IgD-negative memory B cell (primary cell): ENCODE data around the gene PML. TPM values are rescaled to one million over a fixed set of nuclear protein-coding genes. Genes with fewer than 3 reads are reported as not detected.

Experiments used
- H3K27ac Mint-ChIP-seq, 3 donors: one replicate each; pipeline ENCODE4 v1.8.0; 2020 to 2022; ENCODE audit warnings: mild to moderate bottlenecking in 3 of 3, mixed read lengths in 3 of 3, moderate library complexity in 1 of 3
- H3K27me3 Mint-ChIP-seq: one replicate; pipeline ENCODE4 v1.8.0; 2021; ENCODE audit warnings: mixed read lengths
- H3K36me3 Mint-ChIP-seq: one replicate; pipeline ENCODE4 v1.8.0; 2020; ENCODE audit warnings: mild to moderate bottlenecking, mixed read lengths
- H3K4me1 Mint-ChIP-seq, 3 donors: one replicate each; pipeline ENCODE4 v1.8.0; 2020 to 2022; ENCODE audit warnings: mixed read lengths in 3 of 3, mild to moderate bottlenecking in 1 of 3
- H3K4me3 Mint-ChIP-seq, 4 donors: one replicate each; pipeline ENCODE4 v1.8.0; 2020 to 2022; ENCODE audit warnings: mild to moderate bottlenecking in 4 of 4, mixed read lengths in 4 of 4, moderate library complexity in 3 of 4
- H3K9me3 Mint-ChIP-seq, 3 donors: one replicate each; pipeline ENCODE4 v1.8.0; 2020 to 2021; ENCODE audit warnings: mixed read lengths in 3 of 3, mild to moderate bottlenecking in 1 of 3
- polyA plus RNA-seq: library from polyadenylated mRNA; unstranded; fragments of 300-500 nt; fragmentation: Illumina TruSeq; gene quantifications from one replicate; pipeline ENCODE4 v1.2.3, GENCODE V29; 2021

Gene PML
- polyA plus RNA-seq, 1 donor from 2014 or later = 43.4 TPM

DNA sequence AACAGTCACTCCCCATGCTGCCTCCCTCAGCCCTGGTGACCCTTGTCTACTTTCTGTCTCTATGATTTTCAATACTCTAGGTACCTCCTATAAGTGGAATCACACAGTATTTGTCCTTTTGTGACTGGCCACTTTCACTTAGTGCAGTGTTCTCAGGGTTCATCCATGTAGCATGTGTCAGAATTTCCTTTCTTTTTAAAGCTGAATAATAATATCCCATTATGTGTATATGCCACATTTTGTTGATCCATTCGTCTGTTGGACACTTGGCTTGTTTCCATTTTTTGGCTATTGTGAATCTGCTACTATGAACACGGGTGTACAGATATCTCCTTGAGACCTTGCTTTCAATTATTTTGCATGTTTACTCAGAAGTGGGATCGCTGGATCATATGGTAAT is 34.1 kb downstream of the PML start:
- no peaks in the 10 kb centered on the region for H3K9me3 Mint-ChIP-seq
- H3K36me3 Mint-ChIP-seq = peaks cover 3% of the 10 kb centered on the region
- no peaks in the 10 kb centered on the region for H3K27me3 Mint-ChIP-seq
- H3K27ac Mint-ChIP-seq = peak overlapping the region in 1 of 3 donors; percentile 13
- H3K4me3 Mint-ChIP-seq = no peak overlapping the region
- H3K4me1 Mint-ChIP-seq = peaks cover 0 to 3% (median 0%) of the 10 kb centered on the region in 3 donors

DNA sequence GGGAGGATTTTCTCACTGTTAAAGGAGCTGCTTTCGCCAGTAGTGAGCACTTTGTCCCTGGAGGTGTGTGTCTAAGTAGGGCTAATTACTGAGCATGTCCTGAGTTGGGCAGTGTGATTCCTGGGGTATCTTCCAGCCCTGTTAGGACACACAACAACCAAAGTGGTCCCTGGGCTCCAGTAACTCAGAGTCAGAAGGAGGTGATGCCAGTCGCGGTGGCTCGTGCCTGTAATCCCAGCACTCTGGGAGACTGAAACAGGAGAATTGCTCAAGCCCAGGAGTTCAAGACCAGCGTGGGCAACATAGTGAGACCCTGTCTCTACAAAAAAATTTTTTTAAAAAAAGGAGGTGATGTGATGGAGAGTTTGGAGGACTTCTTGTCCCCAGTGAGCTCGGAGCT is 37.5 kb downstream of the PML start:
- H3K9me3 Mint-ChIP-seq = no peaks in the 10 kb centered on the region
- no peaks in the 10 kb centered on the region for H3K4me1 Mint-ChIP-seq
- no peaks in the 10 kb centered on the region for H3K27me3 Mint-ChIP-seq
- no peak overlapping the region for H3K4me3 Mint-ChIP-seq
- H3K27ac Mint-ChIP-seq = no peak overlapping the region
- H3K36me3 Mint-ChIP-seq = no peaks in the 10 kb centered on the region

DNA sequence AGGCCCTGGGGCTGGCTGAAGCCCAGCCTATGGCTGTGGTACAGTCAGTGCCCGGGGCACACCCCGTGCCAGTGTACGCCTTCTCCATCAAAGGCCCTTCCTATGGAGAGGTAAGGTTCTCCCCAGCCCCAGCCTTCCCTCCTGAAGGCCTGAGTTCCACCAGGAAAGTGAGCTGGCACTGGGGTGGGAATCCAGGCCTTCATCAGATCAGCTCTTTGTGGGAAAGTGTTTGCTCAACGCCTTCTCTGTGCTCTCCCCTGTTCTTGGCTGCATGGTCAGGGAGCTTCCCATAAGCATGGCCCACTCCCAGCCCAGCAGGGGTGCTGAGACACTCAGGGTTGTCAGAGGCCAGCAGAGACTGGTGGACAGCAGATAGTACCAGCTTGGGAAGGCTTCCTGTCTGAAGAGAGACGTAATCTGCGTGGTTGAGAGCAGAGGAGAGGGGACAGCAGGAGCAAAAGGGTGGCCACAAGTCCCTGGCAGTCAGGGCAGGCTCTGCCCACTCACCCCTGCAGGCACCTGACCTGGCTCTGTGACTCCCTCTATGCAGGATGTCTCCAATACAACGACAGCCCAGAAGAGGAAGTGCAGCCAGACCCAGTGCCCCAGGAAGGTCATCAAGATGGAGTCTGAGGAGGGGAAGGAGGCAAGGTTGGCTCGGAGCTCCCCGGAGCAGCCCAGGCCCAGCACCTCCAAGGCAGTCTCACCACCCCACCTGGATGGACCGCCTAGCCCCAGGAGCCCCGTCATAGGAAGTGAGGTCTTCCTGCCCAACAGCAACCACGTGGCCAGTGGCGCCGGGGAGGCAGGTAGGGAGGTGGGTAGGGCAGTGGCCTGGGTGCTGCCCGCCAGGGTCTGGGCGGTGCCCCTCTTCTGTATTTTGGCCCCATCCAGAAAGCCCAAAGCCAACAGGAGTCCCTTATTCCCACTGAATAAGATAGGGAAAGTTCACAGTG is 38.4 kb downstream of the PML start:
- Mint-ChIP-seq H3K36me3 (no peaks in the 10 kb centered on the region), H3K27me3 (no peaks in the 10 kb centered on the region), H3K27ac (peak overlapping the region in 1 of 3 donors; percentile 39), H3K4me3 (peak overlapping the region in 1 of 4 donors; percentile 55), H3K9me3 (no peaks in the 10 kb centered on the region), H3K4me1 (no peaks in the 10 kb centered on the region)

DNA sequence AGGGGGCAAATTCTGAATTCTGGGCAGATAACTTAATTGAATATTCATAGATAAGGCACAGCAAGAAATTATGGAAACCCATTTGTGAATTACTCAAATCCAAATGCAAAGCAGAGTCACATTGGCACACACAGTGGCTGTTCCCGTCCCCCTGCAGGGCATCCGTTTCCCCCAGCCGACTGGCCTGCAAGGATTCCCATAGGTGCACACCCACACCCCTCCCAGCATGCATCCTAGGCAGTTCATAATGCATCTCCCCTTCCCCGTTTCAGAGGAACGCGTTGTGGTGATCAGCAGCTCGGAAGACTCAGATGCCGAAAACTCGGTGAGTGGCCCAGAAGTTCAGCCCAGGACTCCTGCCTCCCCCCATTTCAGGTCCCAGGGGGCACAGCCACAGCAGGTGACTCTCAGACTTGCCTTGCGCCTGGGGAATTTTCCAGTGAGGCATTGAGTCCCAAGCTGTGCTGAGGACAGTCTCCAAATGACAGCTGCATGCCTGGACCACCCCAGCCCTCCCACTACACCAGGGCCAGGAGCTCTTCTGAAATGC is 39.8 kb downstream of the PML start:
- no peak overlapping the region for H3K27ac Mint-ChIP-seq
- H3K27me3 Mint-ChIP-seq = no peaks in the 10 kb centered on the region
- H3K36me3 Mint-ChIP-seq = no peaks in the 10 kb centered on the region
- H3K4me1 Mint-ChIP-seq = no peaks in the 10 kb centered on the region
- H3K9me3 Mint-ChIP-seq = no peaks in the 10 kb centered on the region
- H3K4me3 Mint-ChIP-seq = no peak overlapping the region

DNA sequence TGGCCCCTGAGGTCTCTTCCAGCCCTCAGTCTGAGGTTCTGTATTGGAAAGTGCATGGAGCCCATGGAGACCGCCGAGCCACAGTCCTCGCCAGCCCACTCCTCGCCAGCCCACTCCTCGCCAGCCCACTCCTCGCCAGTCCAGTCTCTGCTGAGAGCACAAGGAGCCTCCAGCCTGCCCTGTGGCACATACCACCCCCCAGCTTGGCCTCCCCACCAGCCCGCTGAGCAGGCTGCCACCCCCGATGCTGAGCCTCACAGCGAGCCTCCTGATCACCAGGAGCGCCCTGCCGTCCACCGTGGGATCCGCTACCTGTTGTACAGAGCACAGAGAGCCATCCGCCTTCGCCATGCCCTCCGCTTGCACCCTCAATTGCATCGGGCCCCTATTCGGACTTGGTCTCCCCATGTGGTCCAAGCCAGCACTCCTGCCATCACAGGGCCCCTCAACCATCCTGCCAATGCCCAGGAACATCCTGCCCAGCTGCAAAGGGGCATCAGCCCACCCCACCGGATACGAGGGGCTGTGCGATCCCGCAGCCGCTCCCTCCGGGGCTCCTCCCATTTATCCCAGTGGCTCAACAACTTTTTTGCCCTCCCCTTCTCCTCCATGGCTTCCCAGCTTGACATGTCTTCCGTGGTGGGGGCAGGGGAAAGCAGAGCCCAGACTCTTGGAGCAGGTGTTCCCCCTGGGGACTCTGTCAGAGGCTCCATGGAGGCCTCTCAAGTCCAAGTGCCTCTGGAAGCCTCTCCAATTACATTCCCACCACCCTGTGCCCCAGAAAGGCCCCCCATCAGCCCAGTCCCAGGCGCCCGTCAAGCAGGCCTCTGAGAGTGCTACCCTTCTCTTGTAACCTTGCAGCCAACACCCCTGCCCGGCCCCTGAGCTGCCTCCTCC is 40.9 kb downstream of the PML start:
- no peaks in the 10 kb centered on the region for H3K36me3 Mint-ChIP-seq
- no peaks in the 10 kb centered on the region for H3K4me1 Mint-ChIP-seq
- H3K27me3 Mint-ChIP-seq = no peaks in the 10 kb centered on the region
- H3K4me3 Mint-ChIP-seq = no peak overlapping the region
- no peaks in the 10 kb centered on the region for H3K9me3 Mint-ChIP-seq
- H3K27ac Mint-ChIP-seq = no peak overlapping the region

DNA sequence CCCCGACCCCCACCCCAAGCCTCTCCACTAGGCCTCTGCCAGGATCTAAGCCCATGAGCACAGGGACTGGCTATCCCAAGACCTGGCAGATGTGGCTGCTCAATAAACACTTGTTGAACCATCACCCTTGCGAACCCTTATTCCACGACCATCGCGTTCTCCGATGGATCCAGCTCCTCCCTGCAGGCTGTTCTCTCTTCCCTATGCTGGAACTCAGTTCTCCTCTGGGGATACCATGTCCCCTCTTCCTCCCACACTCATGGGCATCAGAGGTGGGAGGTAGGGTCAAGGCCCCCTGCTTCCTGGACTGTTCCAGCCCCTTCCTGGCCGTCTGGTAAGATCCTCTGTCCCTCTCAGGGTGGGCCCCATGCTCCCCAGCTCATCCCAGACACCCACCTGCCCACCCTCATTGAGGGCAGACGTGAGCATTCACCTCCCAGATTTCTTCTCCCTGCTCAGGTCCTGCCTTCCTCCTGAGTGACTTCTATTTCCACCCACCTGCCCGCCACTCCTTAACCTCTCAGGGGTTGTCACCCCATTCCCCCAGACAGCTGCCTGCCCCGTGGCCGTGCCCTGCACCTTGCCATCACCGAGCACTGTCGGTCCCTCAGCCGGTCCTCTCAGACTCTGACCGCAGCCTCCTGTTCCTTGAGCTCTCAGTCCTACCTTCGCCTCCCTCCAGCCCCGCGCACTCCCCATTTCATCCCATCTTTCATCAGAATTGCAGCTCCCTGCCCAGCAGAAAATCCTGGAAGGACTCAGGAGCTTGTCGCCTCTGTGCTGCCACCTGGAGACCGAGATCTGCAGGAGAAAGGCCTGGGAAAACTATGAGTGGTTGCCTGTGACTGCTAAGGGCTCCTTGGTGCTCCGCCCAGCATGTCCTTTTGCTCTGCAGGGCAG is 42.0 kb downstream of the PML start:
- Mint-ChIP-seq H3K4me3 (peak overlapping the region in 1 of 4 donors; percentile 51), H3K27ac (no peak overlapping the region), H3K9me3 (no peaks in the 10 kb centered on the region)

DNA sequence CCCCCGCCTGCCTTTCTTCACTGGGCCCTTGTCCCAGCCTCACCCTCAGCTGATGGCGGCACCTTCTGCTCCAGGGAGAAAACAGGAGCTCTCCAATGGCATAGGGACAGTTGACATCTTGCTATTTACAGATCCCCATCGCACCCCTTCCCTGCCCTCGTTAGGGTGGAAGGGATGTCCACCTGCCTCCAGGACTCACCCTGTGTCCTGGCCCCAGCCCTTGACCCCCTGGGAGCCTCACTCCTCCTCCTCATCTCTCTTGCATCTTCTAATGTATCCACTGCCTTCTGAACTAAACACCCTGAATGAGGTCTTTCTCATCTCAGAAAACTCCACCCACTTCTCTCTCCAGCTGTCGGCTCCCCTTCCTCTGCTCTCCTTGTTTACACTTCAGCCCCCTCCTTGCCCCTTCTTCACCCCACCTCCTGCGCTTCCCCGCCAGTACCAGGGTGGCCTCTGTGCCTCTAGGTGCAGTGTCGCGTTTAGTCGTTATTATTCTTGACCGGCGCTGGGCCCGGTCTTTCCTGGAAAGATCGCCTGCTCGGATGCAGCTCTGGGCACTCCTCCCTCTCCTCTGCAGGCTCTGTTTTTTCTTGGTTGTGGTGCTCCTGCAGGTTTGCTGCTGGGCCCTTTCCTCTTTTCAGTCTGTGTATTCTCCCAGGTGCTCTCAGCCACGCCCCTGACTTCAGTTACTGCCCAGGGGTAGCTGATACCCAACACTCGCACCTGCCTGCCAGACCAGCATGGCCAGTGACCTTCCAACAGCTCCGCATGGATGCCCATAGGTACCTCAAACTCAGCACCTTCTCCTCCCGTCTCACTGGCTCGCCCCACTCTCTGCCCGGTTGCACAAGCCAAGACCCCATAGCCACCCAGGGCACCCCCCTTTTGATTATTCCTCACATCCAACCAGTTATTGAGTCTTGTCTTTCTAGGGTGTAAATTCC is 42.9 kb downstream of the PML start:
- Mint-ChIP-seq H3K4me1 (no peaks in the 10 kb centered on the region), H3K27ac (no peak overlapping the region), H3K9me3 (no peaks in the 10 kb centered on the region), H3K4me3 (no peak overlapping the region), H3K36me3 (no peaks in the 10 kb centered on the region), H3K27me3 (no peaks in the 10 kb centered on the region)

More for the DNA sequence above, 42.0 kb downstream of the PML start:
- Mint-ChIP-seq H3K4me1 (no peaks in the 10 kb centered on the region), H3K27me3 (no peaks in the 10 kb centered on the region), H3K36me3 (no peaks in the 10 kb centered on the region)

DNA sequence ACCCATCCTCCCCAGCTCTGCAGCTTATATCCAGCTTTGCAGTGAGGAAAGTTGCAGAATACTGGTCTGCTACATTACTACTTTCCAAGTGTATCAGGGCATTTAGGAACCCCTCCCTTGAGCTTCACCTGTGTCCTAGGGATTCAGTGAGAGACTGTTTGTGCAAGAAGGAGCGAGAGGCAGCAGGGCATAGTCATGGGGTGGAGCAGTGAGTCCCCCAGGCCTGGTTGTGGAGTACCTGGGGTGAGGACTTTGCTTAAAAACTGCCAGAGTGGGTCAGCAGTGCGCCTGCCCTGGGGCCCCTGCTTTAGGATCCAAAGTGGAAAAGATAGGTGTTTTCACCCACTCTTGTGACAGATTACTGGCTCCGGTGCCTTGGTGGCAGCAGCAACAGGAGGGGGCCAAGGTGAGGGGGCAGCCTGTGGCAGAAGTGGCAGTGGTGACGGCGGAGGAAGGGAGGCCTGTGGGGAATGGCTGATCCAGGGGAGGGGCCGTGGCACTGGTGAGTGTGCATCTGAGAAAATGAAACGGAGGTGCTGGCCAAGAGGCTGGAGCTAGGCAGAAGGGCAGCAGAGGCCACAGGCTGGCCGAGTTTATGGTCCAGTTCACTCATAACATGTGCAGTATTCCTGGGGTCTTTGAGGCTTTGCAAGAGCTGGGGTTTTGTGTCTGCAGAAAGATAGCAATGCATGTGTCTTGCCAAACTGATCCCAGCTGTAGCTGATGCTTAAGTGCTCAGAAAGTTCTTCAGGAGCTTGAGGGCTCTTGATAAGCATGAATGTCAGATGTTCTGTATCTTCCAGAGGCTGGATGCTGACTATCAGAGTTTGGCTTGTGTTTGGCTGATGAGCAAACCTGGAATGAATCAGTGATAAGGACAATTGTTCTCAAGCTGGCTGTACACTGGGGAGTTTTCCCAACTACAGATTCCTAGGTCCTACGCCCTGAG is 44.5 kb downstream of the PML start:
- no peaks in the 10 kb centered on the region for H3K27me3 Mint-ChIP-seq
- H3K4me3 Mint-ChIP-seq = no peak overlapping the region
- H3K4me1 Mint-ChIP-seq = no peaks in the 10 kb centered on the region
- H3K27ac Mint-ChIP-seq = no peak overlapping the region
- H3K36me3 Mint-ChIP-seq = no peaks in the 10 kb centered on the region
- H3K9me3 Mint-ChIP-seq = no peaks in the 10 kb centered on the region

DNA sequence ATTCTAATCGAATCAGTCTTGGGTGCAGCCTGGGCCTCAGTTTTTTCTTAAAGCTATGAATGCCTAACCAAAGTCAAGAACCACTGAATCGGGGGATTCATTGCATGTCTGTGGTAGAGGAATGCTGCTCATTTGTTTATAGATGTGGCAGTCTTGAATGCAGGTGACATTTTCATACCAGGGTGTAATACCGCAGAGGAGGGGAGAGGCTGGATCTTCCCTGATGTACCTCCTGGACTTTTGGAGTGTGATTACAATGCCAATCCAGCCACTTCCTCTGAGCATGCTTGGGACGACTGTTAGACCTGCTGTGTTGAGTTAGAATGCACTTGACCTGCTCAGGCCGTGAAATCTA is 45.1 kb downstream of the PML start:
- no peaks in the 10 kb centered on the region for H3K9me3 Mint-ChIP-seq
- no peak overlapping the region for H3K4me3 Mint-ChIP-seq
- H3K4me1 Mint-ChIP-seq = no peaks in the 10 kb centered on the region
- no peaks in the 10 kb centered on the region for H3K36me3 Mint-ChIP-seq
- no peak overlapping the region for H3K27ac Mint-ChIP-seq
- H3K27me3 Mint-ChIP-seq = no peaks in the 10 kb centered on the region

DNA sequence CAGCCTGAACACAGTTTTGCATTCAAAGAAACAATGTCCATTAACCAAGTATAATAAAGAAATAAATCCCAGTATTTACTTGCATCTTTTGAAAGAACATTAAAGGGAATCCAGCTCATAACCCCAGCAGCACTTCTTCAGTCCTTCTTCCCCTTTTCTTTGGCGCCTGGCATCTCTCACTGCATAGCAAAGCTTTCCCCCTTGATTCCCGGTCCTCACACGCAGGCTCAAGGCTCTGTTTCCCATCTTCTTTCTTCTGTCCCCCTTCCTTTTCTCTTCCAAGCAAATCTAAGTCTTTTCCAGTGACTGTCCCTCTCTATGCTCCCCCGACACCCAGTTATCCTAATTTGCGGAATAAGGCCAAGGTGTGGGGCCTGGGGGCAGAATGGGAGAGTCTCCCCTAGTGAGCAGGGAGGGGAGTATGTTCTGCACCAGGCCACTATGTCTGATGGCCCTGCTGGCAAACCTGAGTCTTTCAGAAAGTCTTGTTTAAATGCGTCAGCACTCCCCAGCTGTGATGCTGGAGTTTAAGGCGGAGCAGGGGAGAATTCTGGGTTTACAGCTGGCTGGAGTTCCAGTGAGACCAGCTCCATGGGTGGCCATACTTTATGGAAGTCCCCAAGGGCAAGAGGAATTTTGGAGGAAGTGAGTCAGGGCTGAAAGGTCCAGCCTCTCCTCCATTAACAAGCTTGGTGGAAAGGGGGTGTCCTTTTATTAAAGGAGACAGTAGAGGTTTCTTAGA is 45.8 kb downstream of the PML start:
- Mint-ChIP-seq H3K27ac (peak overlapping the region in 1 of 3 donors; percentile 80), H3K4me1 (no peaks in the 10 kb centered on the region), H3K4me3 (no peak overlapping the region), H3K27me3 (no peaks in the 10 kb centered on the region), H3K36me3 (no peaks in the 10 kb centered on the region), H3K9me3 (no peaks in the 10 kb centered on the region)

DNA sequence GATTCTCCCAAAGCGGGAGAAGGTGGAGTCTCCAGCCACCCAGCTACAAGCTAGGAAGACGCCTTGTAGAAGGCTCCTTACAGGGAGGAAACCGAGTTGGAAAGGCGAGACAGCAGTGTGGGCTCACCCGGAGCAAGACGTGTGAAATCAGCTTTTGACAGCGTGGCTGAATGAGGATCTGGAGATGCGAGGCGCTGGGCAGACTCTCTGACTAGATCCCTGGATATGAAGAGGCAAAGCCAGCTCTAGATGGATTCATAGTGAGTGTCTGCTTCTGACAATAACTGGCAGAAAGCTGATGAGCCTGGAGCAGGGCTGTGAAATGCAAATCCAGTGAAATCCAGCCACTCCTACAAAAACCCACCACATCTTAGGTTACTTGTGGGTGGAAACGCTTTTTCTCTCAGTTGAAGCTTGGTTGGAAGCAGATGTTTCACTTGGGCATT is 46.8 kb downstream of the PML start:
- no peaks in the 10 kb centered on the region for H3K9me3 Mint-ChIP-seq
- peak overlapping the region in 1 of 3 donors; percentile 60 for H3K27ac Mint-ChIP-seq
- H3K27me3 Mint-ChIP-seq = no peaks in the 10 kb centered on the region
- no peaks in the 10 kb centered on the region for H3K36me3 Mint-ChIP-seq
- H3K4me1 Mint-ChIP-seq = no peaks in the 10 kb centered on the region
- no peak overlapping the region for H3K4me3 Mint-ChIP-seq

DNA sequence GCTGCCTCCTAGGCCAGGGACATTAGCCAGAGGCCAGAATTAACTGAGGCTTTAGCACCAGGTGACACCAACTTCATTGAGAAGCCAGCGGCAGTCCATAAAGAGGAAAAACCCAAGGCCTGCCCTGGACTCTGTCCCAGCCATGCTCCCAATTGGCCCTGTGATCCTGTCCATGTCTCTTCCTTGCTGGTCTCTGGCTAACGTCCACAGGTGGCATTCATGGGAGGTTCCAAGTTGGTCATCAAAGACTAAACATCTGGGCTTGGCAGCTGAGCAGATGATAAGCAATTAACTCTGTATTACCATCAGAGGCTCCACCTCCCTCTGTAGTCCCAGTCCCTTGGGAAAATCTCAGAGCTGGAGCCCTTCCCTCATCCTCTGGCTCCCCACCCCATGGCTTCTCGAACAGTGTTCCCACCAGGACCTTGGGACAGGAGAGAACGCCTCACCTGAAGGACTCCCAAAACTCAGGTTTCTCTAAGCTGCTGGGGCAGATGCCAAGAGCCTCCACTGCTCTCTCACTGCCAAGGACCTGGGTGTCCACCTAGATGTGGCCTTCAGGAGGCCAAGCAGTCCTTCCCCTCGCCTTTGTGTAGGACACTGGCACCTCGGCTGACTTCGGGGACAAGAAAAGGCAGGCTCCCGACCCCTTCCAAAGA is 47.4 kb downstream of the PML start:
- Mint-ChIP-seq H3K4me3 (no peak overlapping the region), H3K27me3 (no peaks in the 10 kb centered on the region), H3K36me3 (no peaks in the 10 kb centered on the region), H3K9me3 (no peaks in the 10 kb centered on the region), H3K4me1 (no peaks in the 10 kb centered on the region), H3K27ac (peak overlapping the region in 2 of 3 donors; percentile 60 to 68)
